ENCODE measurements around the gene ZBED2.

- no peak for TF ChIP-seq CTCF (IDR thresholded peaks at IDR 0.05)
- TF ChIP-seq POLR2A (IDR thresholded peaks at IDR 0.05) = no peak
Measured at GRCh38 chr3:111584744-111585143, 10.4 kb downstream of the ZBED2 start.

Data from heart left ventricle (tissue), 13 donors.